Measurements from ENCODE around the gene CCDC89.

CCDC89 gene

GRCh38 chr11:85685820-85686459 lies at the start of gene CCDC89:
Gene CCDC89 (minus strand): TSS chr11:85686195. CDS start chr11:85686130, 65 bp downstream.
- H3K9ac ChIP-seq (ENCODE audit: low read depth, low read length), result no peak within 1 kb of the TSS
- H3K36me3 ChIP-seq (ENCODE audit: insufficient read depth, low read length), result no peaks in the 10 kb centered on the region
- no peaks in the 10 kb centered on the region for H3K9me3 ChIP-seq (ENCODE audit: control insufficient read depth, insufficient read depth, low read length)
- no peaks in the 10 kb centered on the region for H3K4me1 ChIP-seq (ENCODE audit: insufficient read depth, low read length)

GRCh38 chr11:85732965-85733364 lies 47.0 kb upstream of the CCDC89 start:
- H3K4me1 ChIP-seq (ENCODE audit: insufficient read depth, low read length), result no peaks in the 10 kb centered on the region
- no peaks in the 10 kb centered on the region for H3K9me3 ChIP-seq (ENCODE audit: control insufficient read depth, insufficient read depth, low read length)
- H3K36me3 ChIP-seq (ENCODE audit: insufficient read depth, low read length), result no peaks in the 10 kb centered on the region
- no peak overlapping the region for H3K9ac ChIP-seq (ENCODE audit: low read depth, low read length)

- no peaks in the 10 kb centered on the region for H3K36me3 ChIP-seq (ENCODE audit: insufficient read depth, low read length)
- H3K9me3 ChIP-seq (ENCODE audit: control insufficient read depth, insufficient read depth, low read length), result peaks cover 5% of the 10 kb centered on the region; the same call in 1 of the 2 replicates
- H3K9ac ChIP-seq (ENCODE audit: low read depth, low read length), result no peak overlapping the region
- H3K4me1 ChIP-seq (ENCODE audit: insufficient read depth, low read length), result no peaks in the 10 kb centered on the region
Observed at GRCh38 chr11:85726381-85726780, 40.4 kb upstream of the CCDC89 start.

- Histone ChIP-seq H3K4me1 (ENCODE audit: insufficient read depth, low read length) (0 out of 2 replicates have a peak, but pooled peaks cover under 1% of the 10 kb centered on the region), H3K9ac (ENCODE audit: low read depth, low read length) (no peak overlapping the region), H3K9me3 (ENCODE audit: control insufficient read depth, insufficient read depth, low read length) (peaks cover 5% of the 10 kb centered on the region; the same call in 1 of the 2 replicates), H3K36me3 (ENCODE audit: insufficient read depth, low read length) (no peaks in the 10 kb centered on the region)
Observed at GRCh38 chr11:85725510-85726258, 39.7 kb upstream of the CCDC89 start.

- H3K9ac ChIP-seq (ENCODE audit: low read depth, low read length), result no peak overlapping the region
- H3K9me3 ChIP-seq (ENCODE audit: control insufficient read depth, insufficient read depth, low read length), result peaks cover 5% of the 10 kb centered on the region; the same call in 1 of the 2 replicates
- peaks cover 9% of the 10 kb centered on the region; the same call in 1 of the 2 replicates for H3K4me1 ChIP-seq (ENCODE audit: insufficient read depth, low read length)
- H3K36me3 ChIP-seq (ENCODE audit: insufficient read depth, low read length), result no peaks in the 10 kb centered on the region
Observed at GRCh38 chr11:85724748-85725465, 38.9 kb upstream of the CCDC89 start.

- no peaks in the 10 kb centered on the region for H3K36me3 ChIP-seq (ENCODE audit: insufficient read depth, low read length)
- peaks cover 5% of the 10 kb centered on the region; the same call in 1 of the 2 replicates for H3K9me3 ChIP-seq (ENCODE audit: control insufficient read depth, insufficient read depth, low read length)
- H3K4me1 ChIP-seq (ENCODE audit: insufficient read depth, low read length), result peaks cover 19% of the 10 kb centered on the region; the same call in 1 of the 2 replicates
- no peak overlapping the region for H3K9ac ChIP-seq (ENCODE audit: low read depth, low read length)
Observed at GRCh38 chr11:85723088-85723487, 37.1 kb upstream of the CCDC89 start.

GRCh38 chr11:85721191-85721590 lies 35.2 kb upstream of the CCDC89 start:
- Histone ChIP-seq H3K36me3 (ENCODE audit: insufficient read depth, low read length) (no peaks in the 10 kb centered on the region), H3K9me3 (ENCODE audit: control insufficient read depth, insufficient read depth, low read length) (peaks cover 5% of the 10 kb centered on the region; the same call in 1 of the 2 replicates), H3K9ac (ENCODE audit: low read depth, low read length) (no peak overlapping the region), H3K4me1 (ENCODE audit: insufficient read depth, low read length) (peaks cover 30% of the 10 kb centered on the region)

- Histone ChIP-seq H3K4me1 (ENCODE audit: insufficient read depth, low read length) (peaks cover 32% of the 10 kb centered on the region), H3K9ac (ENCODE audit: low read depth, low read length) (peak overlapping the region; percentile 52), H3K9me3 (ENCODE audit: control insufficient read depth, insufficient read depth, low read length) (no peaks in the 10 kb centered on the region), H3K36me3 (ENCODE audit: insufficient read depth, low read length) (no peaks in the 10 kb centered on the region)
Observed at GRCh38 chr11:85718991-85719807, 33.2 kb upstream of the CCDC89 start.

GRCh38 chr11:85718126-85718943 lies 32.3 kb upstream of the CCDC89 start:
- no peaks in the 10 kb centered on the region for H3K9me3 ChIP-seq (ENCODE audit: control insufficient read depth, insufficient read depth, low read length)
- no peaks in the 10 kb centered on the region for H3K36me3 ChIP-seq (ENCODE audit: insufficient read depth, low read length)
- peaks cover 32% of the 10 kb centered on the region for H3K4me1 ChIP-seq (ENCODE audit: insufficient read depth, low read length)
- peak overlapping the region; percentile 52 for H3K9ac ChIP-seq (ENCODE audit: low read depth, low read length)

- no peak overlapping the region for H3K9ac ChIP-seq (ENCODE audit: low read depth, low read length)
- H3K4me1 ChIP-seq (ENCODE audit: insufficient read depth, low read length), result peaks cover 32% of the 10 kb centered on the region
- no peaks in the 10 kb centered on the region for H3K36me3 ChIP-seq (ENCODE audit: insufficient read depth, low read length)
- H3K9me3 ChIP-seq (ENCODE audit: control insufficient read depth, insufficient read depth, low read length), result no peaks in the 10 kb centered on the region
Observed at GRCh38 chr11:85717429-85717828, 31.4 kb upstream of the CCDC89 start.

- Histone ChIP-seq H3K9ac (ENCODE audit: low read depth, low read length) (no peak overlapping the region), H3K4me1 (ENCODE audit: insufficient read depth, low read length) (peaks cover 11% of the 10 kb centered on the region), H3K36me3 (ENCODE audit: insufficient read depth, low read length) (no peaks in the 10 kb centered on the region), H3K9me3 (ENCODE audit: control insufficient read depth, insufficient read depth, low read length) (no peaks in the 10 kb centered on the region)
Observed at GRCh38 chr11:85712953-85713352, 27.0 kb upstream of the CCDC89 start.

GRCh38 chr11:85710917-85711316 lies 24.9 kb upstream of the CCDC89 start:
- Histone ChIP-seq H3K9ac (ENCODE audit: low read depth, low read length) (no peak overlapping the region), H3K9me3 (ENCODE audit: control insufficient read depth, insufficient read depth, low read length) (no peaks in the 10 kb centered on the region), H3K4me1 (ENCODE audit: insufficient read depth, low read length) (no peaks in the 10 kb centered on the region), H3K36me3 (ENCODE audit: insufficient read depth, low read length) (no peaks in the 10 kb centered on the region; the same call in 1 of the 2 replicates)
